Vagina (tissue), 2 donors: ENCODE data around the gene LRRC38.

ENCODE experiments used
- POLR2AphosphoS5 ChIP-seq, 2 donors: sonication (generic); formaldehyde crosslinking; IDR thresholded peaks; one replicate each; pipeline ENCODE4 v1.9.0; 2017; ENCODE audit warnings: antibody characterized with exemption in 2 of 2, mild to moderate bottlenecking in 2 of 2, low read depth in 1 of 2; ENCODE audit not compliant: insufficient read depth in 1 of 2
- TF ChIP-seq, protein P1 (sequence below), 3 experiments: fragments of 450-650 bp in 2 of 3; fragments of 200-600 bp in 1 of 3; sonication (generic) in 1 of 3; IDR thresholded peaks; one replicate each; pipeline ENCODE4 v1.5.1; 2017 to 2019; ENCODE audit warnings: antibody characterized with exemption in 3 of 3, mild to moderate bottlenecking in 2 of 3, moderate library complexity in 2 of 3

DNA sequence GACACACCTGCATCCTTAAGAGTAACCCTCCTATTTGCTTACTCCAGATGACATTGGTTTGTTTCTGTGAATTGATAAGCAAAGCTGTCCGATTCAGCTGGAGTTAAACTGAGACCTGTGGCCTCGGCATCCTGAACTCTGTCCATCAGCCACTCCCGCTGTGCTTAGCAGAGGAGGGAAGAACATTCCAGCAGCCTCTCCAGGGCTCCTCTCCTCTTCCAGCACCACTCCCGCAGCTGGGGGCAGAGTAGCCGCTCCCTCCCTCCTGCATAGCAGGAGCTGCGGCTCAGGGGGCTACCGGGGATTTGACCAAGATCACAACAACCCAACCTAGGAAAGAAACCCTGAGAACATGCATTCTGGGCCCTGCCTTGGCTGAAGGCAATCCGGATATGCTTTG is 8.8 kb downstream of the LRRC38 start:
- TF ChIP-seq, protein P1, sequence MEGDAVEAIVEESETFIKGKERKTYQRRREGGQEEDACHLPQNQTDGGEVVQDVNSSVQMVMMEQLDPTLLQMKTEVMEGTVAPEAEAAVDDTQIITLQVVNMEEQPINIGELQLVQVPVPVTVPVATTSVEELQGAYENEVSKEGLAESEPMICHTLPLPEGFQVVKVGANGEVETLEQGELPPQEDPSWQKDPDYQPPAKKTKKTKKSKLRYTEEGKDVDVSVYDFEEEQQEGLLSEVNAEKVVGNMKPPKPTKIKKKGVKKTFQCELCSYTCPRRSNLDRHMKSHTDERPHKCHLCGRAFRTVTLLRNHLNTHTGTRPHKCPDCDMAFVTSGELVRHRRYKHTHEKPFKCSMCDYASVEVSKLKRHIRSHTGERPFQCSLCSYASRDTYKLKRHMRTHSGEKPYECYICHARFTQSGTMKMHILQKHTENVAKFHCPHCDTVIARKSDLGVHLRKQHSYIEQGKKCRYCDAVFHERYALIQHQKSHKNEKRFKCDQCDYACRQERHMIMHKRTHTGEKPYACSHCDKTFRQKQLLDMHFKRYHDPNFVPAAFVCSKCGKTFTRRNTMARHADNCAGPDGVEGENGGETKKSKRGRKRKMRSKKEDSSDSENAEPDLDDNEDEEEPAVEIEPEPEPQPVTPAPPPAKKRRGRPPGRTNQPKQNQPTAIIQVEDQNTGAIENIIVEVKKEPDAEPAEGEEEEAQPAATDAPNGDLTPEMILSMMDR (IDR thresholded peaks at IDR 0.05) = no peak
- no peak for TF ChIP-seq POLR2AphosphoS5 (IDR thresholded peaks at IDR 0.05; ENCODE audit: insufficient read depth in 1 of 2, low read depth in 1 of 2)
